T47D (cell line): Measurements from ENCODE around the gene AGA.

Experiments
- DNase-seq, 2 experiments: peaks; one replicate each; pipeline versions ENCODE4 v3.0.0 to v3.0.0-alpha.2; 2011 to 2012; ENCODE audit warnings: low read depth in 1 of 2, low spot score in 1 of 2
- JUND ChIP-seq: IDR thresholded peaks from 2 replicates; pipeline ENCODE4 v1.6.1; 2012; ENCODE audit warnings: low read depth
- in situ Hi-C: cut with HindIII; loops from 2 replicates; pipeline ENCODE4 v1.10.0; 2016; ENCODE audit warnings: low sequenced_read_pairs, low pct_unique_long_range_greater_than_20kb

Gene AGA

GRCh38 chr4:177441061-177441802, 1.0 kb downstream of the AGA start:
- peak in 1 of 2 experiments; percentile 35 for DNase-seq
- TF ChIP-seq JUND: no peak
- in situ Hi-C loops: no loop called here

GRCh38 chr4:177436456-177436855, 5.8 kb downstream of the AGA start:
- DNase-seq: no peak
- no peak for TF ChIP-seq JUND
- in situ Hi-C loops: no loop called here

- in situ Hi-C loops: no loop called here
- DNase-seq: no peak
- TF ChIP-seq JUND: no peak
Observed at GRCh38 chr4:177434667-177435066, 7.6 kb downstream of the AGA start.

- DNase-seq: no peak
- in situ Hi-C loops: no loop called here
- no peak for TF ChIP-seq JUND
Observed at GRCh38 chr4:177427192-177427591, 15.0 kb downstream of the AGA start.

GRCh38 chr4:177419434-177419833, 22.8 kb downstream of the AGA start:
- in situ Hi-C loops: no loop called here
- TF ChIP-seq JUND: no peak
- no peak for DNase-seq

- DNase-seq: no peak
- in situ Hi-C loops: no loop called here
- TF ChIP-seq JUND: no peak
Observed at GRCh38 chr4:177413656-177414055, 28.6 kb downstream of the AGA start.

GRCh38 chr4:177413076-177413475, 29.2 kb downstream of the AGA start:
- no peak for TF ChIP-seq JUND
- in situ Hi-C loops: no loop called here
- DNase-seq: no peak

- in situ Hi-C loops: no loop called here
- TF ChIP-seq JUND: no peak
- DNase-seq: no peak
Observed at GRCh38 chr4:177411996-177412395, 30.2 kb downstream of the AGA start.

- no peak for DNase-seq
- in situ Hi-C loops: no loop called here
- no peak for TF ChIP-seq JUND
Observed at GRCh38 chr4:177410566-177410965, 31.7 kb downstream of the AGA start.

GRCh38 chr4:177408023-177408422, 34.2 kb downstream of the AGA start:
- no peak for TF ChIP-seq JUND
- DNase-seq: no peak
- in situ Hi-C loops: no loop called here

GRCh38 chr4:177405508-177405907, 36.7 kb downstream of the AGA start:
- in situ Hi-C loops: no loop called here
- no peak for DNase-seq
- TF ChIP-seq JUND: no peak

GRCh38 chr4:177404986-177405385, 37.3 kb downstream of the AGA start:
- no peak for TF ChIP-seq JUND
- in situ Hi-C loops: no loop called here
- no peak for DNase-seq

GRCh38 chr4:177404342-177404741, 37.9 kb downstream of the AGA start:
- DNase-seq: no peak
- in situ Hi-C loops: no loop called here

GRCh38 chr4:177403746-177404145, 38.5 kb downstream of the AGA start:
- DNase-seq: no peak
- in situ Hi-C loops: no loop called here
- TF ChIP-seq JUND: no peak

More at GRCh38 chr4:177404342-177404741, 37.9 kb downstream of the AGA start:
- no peak for TF ChIP-seq JUND
